Testis (tissue), 2 donors: ENCODE data around the gene CHML.

ENCODE experiments used
- POLR2A ChIP-seq: fragments of 450-650 bp; IDR thresholded peaks from one replicate; pipeline ENCODE4 v1.6.1; 2017; ENCODE audit warnings: antibody characterized with exemption, mild to moderate bottlenecking, moderate library complexity
- TF ChIP-seq, protein P1 (sequence below), 3 experiments: fragments of 450-650 bp in 2 of 3; fragments of 200-600 bp in 1 of 3; sonication (generic) in 1 of 3; IDR thresholded peaks; one replicate each; pipeline ENCODE4 v1.5.1; 2016 to 2019; ENCODE audit warnings: antibody characterized with exemption in 3 of 3, mild to moderate bottlenecking in 2 of 3, moderate library complexity in 1 of 3

GRCh38 chr1:241675983-241676382 is 35.8 kb upstream of the CHML start:
- no peak for TF ChIP-seq POLR2A
- TF ChIP-seq, protein P1, sequence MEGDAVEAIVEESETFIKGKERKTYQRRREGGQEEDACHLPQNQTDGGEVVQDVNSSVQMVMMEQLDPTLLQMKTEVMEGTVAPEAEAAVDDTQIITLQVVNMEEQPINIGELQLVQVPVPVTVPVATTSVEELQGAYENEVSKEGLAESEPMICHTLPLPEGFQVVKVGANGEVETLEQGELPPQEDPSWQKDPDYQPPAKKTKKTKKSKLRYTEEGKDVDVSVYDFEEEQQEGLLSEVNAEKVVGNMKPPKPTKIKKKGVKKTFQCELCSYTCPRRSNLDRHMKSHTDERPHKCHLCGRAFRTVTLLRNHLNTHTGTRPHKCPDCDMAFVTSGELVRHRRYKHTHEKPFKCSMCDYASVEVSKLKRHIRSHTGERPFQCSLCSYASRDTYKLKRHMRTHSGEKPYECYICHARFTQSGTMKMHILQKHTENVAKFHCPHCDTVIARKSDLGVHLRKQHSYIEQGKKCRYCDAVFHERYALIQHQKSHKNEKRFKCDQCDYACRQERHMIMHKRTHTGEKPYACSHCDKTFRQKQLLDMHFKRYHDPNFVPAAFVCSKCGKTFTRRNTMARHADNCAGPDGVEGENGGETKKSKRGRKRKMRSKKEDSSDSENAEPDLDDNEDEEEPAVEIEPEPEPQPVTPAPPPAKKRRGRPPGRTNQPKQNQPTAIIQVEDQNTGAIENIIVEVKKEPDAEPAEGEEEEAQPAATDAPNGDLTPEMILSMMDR (IDR thresholded peaks at IDR 0.05): no peak
